Measurements from ENCODE around the gene TBC1D2.

TBC1D2 gene

DNA sequence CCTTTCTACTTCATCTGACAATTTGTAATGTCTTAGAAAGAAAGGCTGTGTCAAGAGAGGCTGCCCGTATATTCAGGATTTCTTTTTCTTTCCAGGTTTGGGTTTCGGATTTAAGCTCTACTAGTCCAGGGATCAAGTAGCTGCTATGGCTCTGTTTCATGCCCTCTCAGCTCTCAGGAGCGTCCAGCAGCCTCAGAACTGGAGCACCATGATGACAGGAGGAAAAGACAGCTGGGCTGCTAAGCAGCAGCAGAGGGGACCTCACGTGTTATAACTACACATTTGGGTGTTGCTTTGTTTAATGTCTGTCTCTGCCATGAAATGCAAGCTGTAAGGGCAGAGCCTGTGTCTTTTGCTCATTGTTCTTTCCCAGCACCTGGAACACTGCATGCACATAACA lies 28.5 kb downstream of the TBC1D2 start:
- Histone ChIP-seq H3K4me1 (ENCODE audit: control insufficient read depth in 1 of 2, insufficient read depth in 2 of 2, low read length in 2 of 2) (peaks cover 0 to 3% of the 10 kb centered on the region in 2 donors), H3K9me3 (ENCODE audit: control insufficient read depth in 1 of 2, low read length in 2 of 2) (no peaks in the 10 kb centered on the region), H3K27me3 (ENCODE audit: low read depth, low read length) (no peaks in the 10 kb centered on the region), H3K36me3 (ENCODE audit: control insufficient read depth in 1 of 2, insufficient read depth in 2 of 2, low read length in 2 of 2) (peaks cover 0 to 33% of the 10 kb centered on the region in 2 donors), H3K27ac (ENCODE audit: low read length) (peak overlapping the region; percentile 46), H3K4me3 (ENCODE audit: low read depth in 1 of 2, low read length in 2 of 2) (no peak overlapping the region)

DNA sequence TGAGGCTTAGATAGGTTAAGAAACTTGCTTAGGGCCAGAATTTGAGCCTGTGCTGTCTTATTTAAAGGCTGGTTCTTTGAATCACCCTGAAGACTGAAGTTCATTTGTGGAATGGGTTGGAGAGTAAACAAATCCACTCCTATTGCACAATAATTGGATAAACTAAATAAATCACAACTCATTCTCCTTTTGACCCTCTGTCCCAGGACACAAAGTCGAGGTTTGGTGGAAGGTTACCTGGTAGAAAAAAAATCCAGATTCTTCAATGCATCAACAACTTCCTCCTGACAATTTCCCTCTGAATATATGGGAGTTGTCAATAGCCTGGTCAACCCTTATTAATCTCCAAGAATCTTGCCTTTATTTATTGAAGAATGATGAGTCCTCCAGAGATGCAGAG lies 28.9 kb downstream of the TBC1D2 start:
- Histone ChIP-seq H3K4me1 (ENCODE audit: control insufficient read depth in 1 of 2, insufficient read depth in 2 of 2, low read length in 2 of 2) (no peaks in the 10 kb centered on the region), H3K4me3 (ENCODE audit: low read depth in 1 of 2, low read length in 2 of 2) (no peak overlapping the region), H3K36me3 (ENCODE audit: control insufficient read depth in 1 of 2, insufficient read depth in 2 of 2, low read length in 2 of 2) (peaks cover 0 to 33% of the 10 kb centered on the region in 2 donors), H3K27me3 (ENCODE audit: low read depth, low read length) (no peaks in the 10 kb centered on the region), H3K9me3 (ENCODE audit: control insufficient read depth in 1 of 2, low read length in 2 of 2) (no peaks in the 10 kb centered on the region), H3K27ac (ENCODE audit: low read length) (peak overlapping the region; percentile 46)

DNA sequence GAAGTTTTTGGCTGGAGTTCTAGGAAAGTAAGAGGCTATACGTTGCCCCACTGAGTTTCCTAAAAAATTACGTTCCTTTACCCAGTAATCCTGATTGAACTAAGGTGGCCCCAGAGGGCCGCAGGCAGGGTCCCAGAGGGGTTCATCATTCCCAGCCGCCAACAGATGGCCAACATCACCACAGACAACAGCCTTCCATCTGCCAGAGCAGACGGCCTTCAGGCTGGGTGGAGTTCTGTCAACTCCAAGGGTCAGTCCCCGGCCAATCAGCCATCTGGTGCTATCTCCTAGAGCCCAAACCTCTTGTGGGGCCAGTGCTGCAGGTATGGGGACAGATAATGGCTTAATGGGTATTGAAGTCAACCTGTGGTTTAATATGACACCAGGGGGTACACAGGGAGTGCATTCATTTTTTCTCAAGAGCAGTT lies 30.4 kb downstream of the TBC1D2 start:
- peaks cover 2 to 35% of the 10 kb centered on the region in 2 donors for H3K36me3 ChIP-seq (ENCODE audit: control insufficient read depth in 1 of 2, insufficient read depth in 2 of 2, low read length in 2 of 2)
- no peak overlapping the region for H3K27ac ChIP-seq (ENCODE audit: low read length)
- no peaks in the 10 kb centered on the region for H3K9me3 ChIP-seq (ENCODE audit: control insufficient read depth in 1 of 2, low read length in 2 of 2)

DNA sequence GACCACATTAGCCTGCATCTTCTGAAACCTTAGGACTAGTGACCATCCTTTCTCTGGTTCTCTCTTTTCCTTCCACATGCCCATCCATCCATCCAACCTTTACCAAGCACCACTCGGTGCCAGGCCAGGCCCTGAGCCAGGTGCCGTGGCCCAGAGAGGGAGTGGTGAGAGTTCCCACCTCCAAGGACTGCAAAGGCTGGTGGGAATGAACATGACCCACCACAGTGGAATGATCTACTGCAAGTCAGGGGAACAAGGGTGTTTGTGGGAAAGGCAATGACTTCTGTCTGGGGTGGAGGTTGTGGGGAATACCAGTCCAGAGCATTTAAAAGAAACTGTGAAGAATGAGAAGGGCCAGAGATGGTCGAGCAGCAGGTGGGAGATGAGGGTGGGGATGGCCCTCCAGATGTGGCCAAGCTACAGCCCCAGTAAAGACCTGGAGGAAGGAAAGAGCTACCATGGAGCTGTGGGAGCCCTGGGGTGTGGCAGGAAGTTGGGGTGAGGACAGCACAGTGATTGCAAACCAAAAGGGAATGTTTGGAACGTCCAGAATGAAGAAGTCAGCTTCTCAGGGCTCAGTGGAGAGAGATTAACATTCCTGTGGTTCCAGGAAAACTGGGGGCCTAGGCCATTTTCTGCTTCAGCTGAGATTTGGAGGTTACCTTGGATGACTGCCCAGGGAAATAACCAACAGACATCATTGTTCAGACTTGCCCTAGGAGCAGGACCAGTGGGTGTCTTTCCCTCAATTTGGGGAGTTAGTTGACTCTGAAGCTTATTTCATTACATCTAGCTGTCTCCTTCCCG lies 32.4 kb downstream of the TBC1D2 start:
- Histone ChIP-seq H3K4me3 (ENCODE audit: low read depth in 1 of 2, low read length in 2 of 2) (no peak overlapping the region), H3K27ac (ENCODE audit: low read length) (no peak overlapping the region), H3K36me3 (ENCODE audit: control insufficient read depth in 1 of 2, insufficient read depth in 2 of 2, low read length in 2 of 2) (peaks cover 3 to 38% of the 10 kb centered on the region in 2 donors), H3K27me3 (ENCODE audit: low read depth, low read length) (no peaks in the 10 kb centered on the region), H3K9me3 (ENCODE audit: control insufficient read depth in 1 of 2, low read length in 2 of 2) (no peaks in the 10 kb centered on the region), H3K4me1 (ENCODE audit: control insufficient read depth in 1 of 2, insufficient read depth in 2 of 2, low read length in 2 of 2) (no peaks in the 10 kb centered on the region)

More for the DNA sequence above, 30.4 kb downstream of the TBC1D2 start:
- H3K4me1 ChIP-seq (ENCODE audit: control insufficient read depth in 1 of 2, insufficient read depth in 2 of 2, low read length in 2 of 2): no peaks in the 10 kb centered on the region
- H3K4me3 ChIP-seq (ENCODE audit: low read depth in 1 of 2, low read length in 2 of 2): no peak overlapping the region
- no peaks in the 10 kb centered on the region for H3K27me3 ChIP-seq (ENCODE audit: low read depth, low read length)

DNA sequence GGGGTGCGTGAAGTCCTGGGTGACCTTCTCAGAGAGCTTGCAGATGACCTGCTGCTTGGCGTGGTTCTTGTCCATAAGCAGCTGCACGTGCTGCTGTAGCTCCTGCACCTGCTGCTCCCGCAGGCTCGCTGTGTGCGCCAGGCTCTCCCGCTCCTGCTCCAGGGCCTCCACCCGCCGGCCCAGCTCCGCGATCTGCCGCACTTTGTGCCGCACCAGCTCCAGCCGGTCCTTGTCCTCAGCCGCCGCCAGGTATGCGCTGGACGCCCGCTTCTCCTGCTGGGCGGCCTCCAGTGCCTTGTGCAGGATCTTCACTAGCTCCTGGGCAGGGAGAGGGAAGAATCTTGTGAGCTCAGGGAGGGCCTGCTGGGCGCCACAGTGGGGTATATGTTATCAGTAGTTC lies 34.5 kb downstream of the TBC1D2 start:
- Histone ChIP-seq H3K27me3 (ENCODE audit: low read depth, low read length) (no peaks in the 10 kb centered on the region), H3K4me1 (ENCODE audit: control insufficient read depth in 1 of 2, insufficient read depth in 2 of 2, low read length in 2 of 2) (no peaks in the 10 kb centered on the region), H3K4me3 (ENCODE audit: low read depth in 1 of 2, low read length in 2 of 2) (no peak overlapping the region), H3K9me3 (ENCODE audit: control insufficient read depth in 1 of 2, low read length in 2 of 2) (no peaks in the 10 kb centered on the region), H3K27ac (ENCODE audit: low read length) (no peak overlapping the region), H3K36me3 (ENCODE audit: control insufficient read depth in 1 of 2, insufficient read depth in 2 of 2, low read length in 2 of 2) (peaks cover 3 to 37% of the 10 kb centered on the region in 2 donors)

DNA sequence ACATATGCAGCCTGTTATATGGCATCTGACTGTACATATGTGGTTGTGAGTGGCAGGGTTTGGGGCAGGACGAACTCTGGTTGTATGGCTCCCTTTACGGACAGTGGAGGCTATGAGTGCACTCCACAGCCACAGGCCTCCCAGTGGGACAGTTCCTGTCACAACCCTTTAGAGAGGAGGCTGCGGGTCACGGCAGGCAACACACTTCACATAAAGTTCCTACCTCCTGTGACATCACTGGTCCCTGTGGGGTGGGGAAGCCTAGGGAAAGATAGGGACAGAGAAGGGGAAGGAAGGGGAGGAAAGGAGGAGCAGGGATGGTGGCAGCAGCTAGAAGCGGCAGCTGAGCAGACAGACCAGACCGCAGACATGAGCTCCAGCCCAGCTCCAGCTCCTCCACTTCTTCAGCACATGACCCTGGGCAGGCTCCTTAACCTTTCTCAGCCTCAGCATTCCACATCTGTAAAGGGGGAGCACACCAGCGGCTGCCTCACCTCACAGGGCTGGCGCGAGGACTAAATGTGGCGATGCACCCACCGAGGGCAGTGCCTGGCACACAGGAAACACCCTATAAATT lies 35.6 kb downstream of the TBC1D2 start:
- peaks cover 3 to 31% of the 10 kb centered on the region in 2 donors for H3K36me3 ChIP-seq (ENCODE audit: control insufficient read depth in 1 of 2, insufficient read depth in 2 of 2, low read length in 2 of 2)
- no peaks in the 10 kb centered on the region for H3K9me3 ChIP-seq (ENCODE audit: control insufficient read depth in 1 of 2, low read length in 2 of 2)
- H3K27ac ChIP-seq (ENCODE audit: low read length): no peak overlapping the region
- H3K27me3 ChIP-seq (ENCODE audit: low read depth, low read length): no peaks in the 10 kb centered on the region
- no peaks in the 10 kb centered on the region for H3K4me1 ChIP-seq (ENCODE audit: control insufficient read depth in 1 of 2, insufficient read depth in 2 of 2, low read length in 2 of 2)
- no peak overlapping the region for H3K4me3 ChIP-seq (ENCODE audit: low read depth in 1 of 2, low read length in 2 of 2)

DNA sequence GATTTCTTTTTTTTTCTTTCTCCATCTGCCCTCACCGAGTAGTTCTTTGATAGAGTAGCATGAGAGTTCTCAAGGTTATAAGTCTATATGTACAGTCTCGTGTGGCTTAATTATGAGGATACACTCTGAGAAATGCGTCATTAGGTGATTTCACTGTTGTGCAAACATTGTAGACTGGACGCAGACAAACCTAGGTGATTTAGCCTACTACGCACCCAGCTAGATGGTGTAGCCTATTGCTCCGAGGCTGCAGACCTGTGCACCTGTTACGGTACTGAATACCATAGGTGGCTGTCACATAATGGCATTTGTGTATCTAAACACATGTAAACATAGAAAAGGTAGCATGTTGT lies 36.1 kb downstream of the TBC1D2 start:
- H3K27ac ChIP-seq (ENCODE audit: low read length): no peak overlapping the region

DNA sequence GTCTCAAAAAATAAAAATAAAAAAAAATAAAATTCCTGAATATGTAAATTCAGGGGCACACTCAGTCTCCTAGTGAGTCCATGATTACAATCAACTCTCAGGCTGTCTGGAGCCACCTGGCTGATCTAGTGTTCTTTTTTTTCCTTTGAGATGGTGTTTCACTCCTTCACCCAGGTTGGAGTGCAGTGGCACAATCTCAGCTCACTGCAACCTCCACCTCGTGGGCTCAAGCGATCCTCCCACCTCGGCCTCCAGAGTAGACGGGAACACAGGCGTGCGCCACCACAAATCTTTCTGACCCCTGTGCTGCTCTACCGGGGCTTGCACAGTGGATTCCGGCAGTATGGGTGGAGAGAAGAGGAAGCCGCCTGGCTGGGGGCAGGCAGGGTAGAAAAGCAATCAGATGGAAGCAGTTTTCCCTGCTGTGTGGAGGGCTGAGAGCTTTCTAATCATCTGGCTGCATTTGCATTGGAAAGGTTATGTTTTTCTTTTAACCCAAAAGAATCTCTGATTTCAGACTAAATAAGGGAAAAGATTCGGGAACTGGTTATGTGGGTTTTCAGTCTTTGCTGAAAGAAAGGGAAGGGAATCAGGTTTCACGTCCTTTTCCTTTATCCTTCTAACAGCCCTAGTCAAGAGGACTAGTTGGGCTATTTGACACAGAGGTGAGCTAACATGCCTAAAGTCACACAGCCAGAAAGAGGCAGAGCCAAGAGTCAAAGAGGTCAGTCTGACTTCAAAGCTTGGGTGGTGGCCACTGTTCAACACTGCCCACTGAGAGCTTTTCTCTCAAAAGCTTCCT lies 36.7 kb downstream of the TBC1D2 start:
- H3K4me1 ChIP-seq (ENCODE audit: control insufficient read depth in 1 of 2, insufficient read depth in 2 of 2, low read length in 2 of 2): no peaks in the 10 kb centered on the region
- no peaks in the 10 kb centered on the region for H3K9me3 ChIP-seq (ENCODE audit: control insufficient read depth in 1 of 2, low read length in 2 of 2)
- no peak overlapping the region for H3K27ac ChIP-seq (ENCODE audit: low read length)
- H3K27me3 ChIP-seq (ENCODE audit: low read depth, low read length): no peaks in the 10 kb centered on the region
- no peak overlapping the region for H3K4me3 ChIP-seq (ENCODE audit: low read depth in 1 of 2, low read length in 2 of 2)
- H3K36me3 ChIP-seq (ENCODE audit: control insufficient read depth in 1 of 2, insufficient read depth in 2 of 2, low read length in 2 of 2): peaks cover 3 to 34% of the 10 kb centered on the region in 2 donors

More for the DNA sequence above, 36.1 kb downstream of the TBC1D2 start:
- Histone ChIP-seq H3K36me3 (ENCODE audit: control insufficient read depth in 1 of 2, insufficient read depth in 2 of 2, low read length in 2 of 2) (peaks cover 3 to 34% of the 10 kb centered on the region in 2 donors), H3K4me3 (ENCODE audit: low read depth in 1 of 2, low read length in 2 of 2) (no peak overlapping the region), H3K4me1 (ENCODE audit: control insufficient read depth in 1 of 2, insufficient read depth in 2 of 2, low read length in 2 of 2) (no peaks in the 10 kb centered on the region), H3K9me3 (ENCODE audit: control insufficient read depth in 1 of 2, low read length in 2 of 2) (no peaks in the 10 kb centered on the region), H3K27me3 (ENCODE audit: low read depth, low read length) (no peaks in the 10 kb centered on the region)

DNA sequence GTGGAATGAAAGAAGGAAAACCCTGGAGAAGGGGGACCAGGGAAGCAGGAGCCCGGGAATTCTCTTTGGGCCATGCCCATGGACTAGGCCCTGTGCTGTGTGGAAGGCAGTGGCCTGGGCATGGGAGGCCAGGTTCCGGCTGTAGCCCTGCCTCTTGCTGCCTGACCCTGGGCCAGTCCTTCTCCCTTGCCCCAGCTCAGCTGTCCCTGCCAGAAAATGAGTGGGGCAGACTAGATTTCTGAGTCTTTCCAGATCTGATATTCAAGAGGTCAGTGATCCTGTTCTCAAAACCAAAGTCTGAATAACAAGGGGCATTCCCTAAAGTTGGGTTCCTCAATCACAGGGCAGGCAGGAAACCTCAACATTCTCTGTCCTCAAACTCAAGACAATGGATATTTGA lies 38.2 kb downstream of the TBC1D2 start:
- peaks cover 3 to 43% of the 10 kb centered on the region in 2 donors for H3K36me3 ChIP-seq (ENCODE audit: control insufficient read depth in 1 of 2, insufficient read depth in 2 of 2, low read length in 2 of 2)
- no peak overlapping the region for H3K4me3 ChIP-seq (ENCODE audit: low read depth in 1 of 2, low read length in 2 of 2)
- H3K27ac ChIP-seq (ENCODE audit: low read length): no peak overlapping the region
- H3K9me3 ChIP-seq (ENCODE audit: control insufficient read depth in 1 of 2, low read length in 2 of 2): no peaks in the 10 kb centered on the region
- H3K4me1 ChIP-seq (ENCODE audit: control insufficient read depth in 1 of 2, insufficient read depth in 2 of 2, low read length in 2 of 2): no peaks in the 10 kb centered on the region
- H3K27me3 ChIP-seq (ENCODE audit: low read depth, low read length): no peaks in the 10 kb centered on the region

DNA sequence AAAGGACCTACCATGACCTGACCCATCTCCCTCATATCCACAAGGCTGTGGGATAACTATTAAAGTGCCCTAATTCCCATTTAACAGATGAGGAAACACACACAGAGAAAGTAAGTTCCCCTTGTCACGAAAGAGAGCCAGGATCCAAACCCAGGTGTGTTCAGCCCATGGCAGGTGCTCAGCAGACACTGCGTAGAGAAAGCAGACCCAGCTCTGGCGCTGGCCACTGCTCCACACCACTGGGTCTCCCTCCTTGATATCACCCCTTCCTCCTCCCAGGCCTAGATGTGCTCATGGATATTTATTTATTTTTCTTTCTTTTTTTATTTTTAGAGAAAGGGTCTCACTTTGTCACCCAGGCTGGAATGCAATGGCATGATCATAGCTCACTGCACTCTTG lies 39.1 kb downstream of the TBC1D2 start:
- Histone ChIP-seq H3K9me3 (ENCODE audit: control insufficient read depth in 1 of 2, low read length in 2 of 2) (no peaks in the 10 kb centered on the region), H3K36me3 (ENCODE audit: control insufficient read depth in 1 of 2, insufficient read depth in 2 of 2, low read length in 2 of 2) (peaks cover 3 to 43% of the 10 kb centered on the region in 2 donors), H3K27ac (ENCODE audit: low read length) (no peak overlapping the region), H3K27me3 (ENCODE audit: low read depth, low read length) (no peaks in the 10 kb centered on the region), H3K4me1 (ENCODE audit: control insufficient read depth in 1 of 2, insufficient read depth in 2 of 2, low read length in 2 of 2) (no peaks in the 10 kb centered on the region), H3K4me3 (ENCODE audit: low read depth in 1 of 2, low read length in 2 of 2) (no peak overlapping the region)

DNA sequence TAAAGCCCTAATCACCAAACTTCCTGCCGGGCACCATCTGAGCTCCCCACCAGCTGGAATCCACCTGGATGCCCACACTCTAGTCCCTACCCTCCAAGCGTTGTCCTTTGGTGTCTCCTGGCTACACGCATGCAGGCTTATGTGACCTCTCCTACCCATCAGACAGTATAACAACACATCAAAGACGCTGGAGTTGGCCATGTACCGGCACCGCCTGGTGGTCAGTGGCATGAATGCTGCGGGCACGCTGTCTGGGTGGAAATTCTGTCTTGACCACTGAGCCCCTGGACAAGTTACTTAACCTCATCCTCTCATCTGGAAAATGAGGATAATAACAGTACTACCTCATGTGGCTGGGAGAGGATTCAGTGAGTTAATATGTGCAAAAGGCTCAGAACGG lies 39.6 kb downstream of the TBC1D2 start:
- H3K27ac ChIP-seq (ENCODE audit: low read length): no peak overlapping the region

More for the DNA sequence above, 39.6 kb downstream of the TBC1D2 start:
- Histone ChIP-seq H3K4me3 (ENCODE audit: low read depth in 1 of 2, low read length in 2 of 2) (no peak overlapping the region), H3K9me3 (ENCODE audit: control insufficient read depth in 1 of 2, low read length in 2 of 2) (no peaks in the 10 kb centered on the region), H3K27me3 (ENCODE audit: low read depth, low read length) (no peaks in the 10 kb centered on the region), H3K36me3 (ENCODE audit: control insufficient read depth in 1 of 2, insufficient read depth in 2 of 2, low read length in 2 of 2) (peaks cover 7 to 45% of the 10 kb centered on the region in 2 donors), H3K4me1 (ENCODE audit: control insufficient read depth in 1 of 2, insufficient read depth in 2 of 2, low read length in 2 of 2) (no peaks in the 10 kb centered on the region)

All from muscle layer of duodenum (tissue), 2 donors.